Body of pancreas (tissue), 4 donors: ENCODE results near the gene KRT6A. TPM values are rescaled to one million over a fixed set of nuclear protein-coding genes. Genes with fewer than 3 reads are reported as not detected.

Experiments used
- ATAC-seq: fragments of 150-250 bp; one replicate; pipeline ENCODE4 v1.9.1; 2016
- DNase-seq, 4 donors: peaks; one replicate each; pipeline ENCODE4 v3.0.0-alpha.2; 2019
- H3K27ac ChIP-seq, 4 donors: fragments of 200-600 bp; sonication (generic); 1 replicate in 3 of 4; 2 replicates in 1 of 4; pipeline versions ENCODE4 v1.5.1 to v1.6.1; 2016 to 2019; ENCODE audit warnings: mild to moderate bottlenecking in 1 of 4, mixed read lengths in 1 of 4, moderate library complexity in 1 of 4
- H3K27me3 ChIP-seq, 2 donors: fragments of 200-600 bp; sonication (generic); one replicate each; pipeline ENCODE4 v1.6.0; 2016; ENCODE audit warnings: mild to moderate bottlenecking in 1 of 2
- H3K36me3 ChIP-seq, 2 donors: fragments of 200-600 bp; sonication (generic); replicated peaks in 1 of 2; 2 replicates each; pipeline ENCODE4 v1.5.1; 2016; ENCODE audit warnings: low read depth in 2 of 2; ENCODE audit not compliant: insufficient read depth in 1 of 2
- H3K4me1 ChIP-seq: fragments of 200-600 bp; sonication (generic); one replicate; pipeline ENCODE4 v1.6.0; 2016
- H3K4me3 ChIP-seq, 2 donors: fragments of 200-600 bp; sonication (generic); 1 replicate in 1 of 2; 2 replicates in 1 of 2; pipeline ENCODE4 v1.5.1; 2016 to 2019
- H3K9me3 ChIP-seq, 3 donors: fragments of 200-600 bp; sonication (generic); 1 replicate in 2 of 3; 2 replicates in 1 of 3; pipeline ENCODE4 v1.5.1; 2016
- CTCF ChIP-seq, 7 experiments: fragments of 450-650 bp in 4 of 7; fragments of 200-600 bp in 3 of 7; sonication (generic) in 3 of 7; IDR thresholded peaks; one replicate each; pipeline ENCODE4 v1.5.1; 2016 to 2019; ENCODE audit warnings: antibody characterized with exemption in 7 of 7
- POLR2A ChIP-seq, 3 donors: fragments of 450-650 bp; IDR thresholded peaks; one replicate each; pipeline ENCODE4 v1.6.1; 2016; ENCODE audit warnings: antibody characterized with exemption in 3 of 3, mild to moderate bottlenecking in 2 of 3
- WGBS, 2 donors: methylation state at CpG; one replicate each; pipeline ENCODE4 v1.1.5; 2017; 5-methylcytosine and 5-hydroxymethylcytosine counted together
- intact Hi-C: fragments of 100-400 bp; cut with DNase I; formaldehyde crosslinking; loops from one replicate; pipeline ENCODE4 v1.15.1; 2023
- total RNA-seq, 2 donors: library from RNA; depleted of rRNA; stranded (reverse); fragments of >200 nt; gene quantifications; one replicate each; pipeline ENCODE4 v1.1.0, GENCODE V29; 2016

The KRT6A gene
- total RNA-seq, 2 donors from 2014 or later = not detected

DNA sequence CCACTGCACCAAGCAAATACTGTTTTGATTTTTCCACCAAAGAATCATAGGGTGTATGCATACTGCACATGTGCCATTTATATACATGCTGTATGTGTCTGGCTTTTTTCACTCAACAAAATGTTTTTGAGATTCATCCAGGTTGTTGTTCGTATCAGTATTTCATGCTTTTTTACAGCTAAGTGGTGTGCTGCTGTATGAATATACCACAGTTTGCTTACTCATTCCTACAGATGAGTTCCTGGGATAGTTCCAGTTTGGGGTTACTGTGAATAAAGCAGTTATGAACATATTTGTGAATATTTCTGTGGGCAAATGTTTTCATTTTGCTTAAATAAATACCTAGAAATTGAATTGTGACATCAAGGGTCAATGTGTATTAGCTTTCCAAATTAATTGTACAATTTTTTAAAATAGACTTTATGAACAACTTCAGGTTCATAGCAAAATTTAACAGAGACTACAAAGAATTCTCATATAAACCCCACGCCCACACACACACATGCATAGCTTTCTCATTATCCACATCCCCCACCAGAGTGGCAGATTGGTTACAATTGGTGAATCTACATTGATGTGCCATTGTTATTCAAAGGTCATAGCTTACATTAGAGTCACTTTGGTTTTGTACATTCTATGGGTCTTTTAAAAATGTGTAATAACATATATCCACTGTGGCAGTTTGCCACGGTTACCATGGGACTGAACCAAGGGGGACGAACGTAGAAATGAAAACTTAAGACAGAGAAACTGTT lies 6.9 kb upstream of the KRT6A start:
- no peaks in the 10 kb centered on the region for H3K4me1 ChIP-seq
- H3K36me3 ChIP-seq = no peaks in the 10 kb centered on the region
- H3K4me3 ChIP-seq = no peak overlapping the region
- ATAC-seq (no peak), DNase-seq (no peak)
- no peaks in the 10 kb centered on the region for H3K9me3 ChIP-seq
- no peaks in the 10 kb centered on the region for H3K27me3 ChIP-seq
- WGBS, 2 donors = 71% methylated on average over 5 of the region's 5 CpGs
- H3K27ac ChIP-seq = no peak overlapping the region
- no peak for TF ChIP-seq POLR2A (IDR thresholded peaks at IDR 0.05)
- TF ChIP-seq CTCF (IDR thresholded peaks at IDR 0.05) = no peak
- intact Hi-C loops = no loop called here

- no peak overlapping the region for H3K27ac ChIP-seq
- H3K36me3 ChIP-seq = no peaks in the 10 kb centered on the region
- ATAC-seq (no peak), DNase-seq (no peak)
- H3K9me3 ChIP-seq = no peaks in the 10 kb centered on the region
- no peak for TF ChIP-seq POLR2A (IDR thresholded peaks at IDR 0.05)
- no peak for TF ChIP-seq CTCF (IDR thresholded peaks at IDR 0.05)
- H3K4me1 ChIP-seq = no peaks in the 10 kb centered on the region
- WGBS, 2 donors = 35 to 85% methylated on average over 1 of the region's 1 CpG
- no peak overlapping the region for H3K4me3 ChIP-seq
- no peaks in the 10 kb centered on the region for H3K27me3 ChIP-seq
- intact Hi-C loops = no loop called here
Measured at GRCh38 chr12:52498946-52499345, 5.9 kb upstream of the KRT6A start.

DNA sequence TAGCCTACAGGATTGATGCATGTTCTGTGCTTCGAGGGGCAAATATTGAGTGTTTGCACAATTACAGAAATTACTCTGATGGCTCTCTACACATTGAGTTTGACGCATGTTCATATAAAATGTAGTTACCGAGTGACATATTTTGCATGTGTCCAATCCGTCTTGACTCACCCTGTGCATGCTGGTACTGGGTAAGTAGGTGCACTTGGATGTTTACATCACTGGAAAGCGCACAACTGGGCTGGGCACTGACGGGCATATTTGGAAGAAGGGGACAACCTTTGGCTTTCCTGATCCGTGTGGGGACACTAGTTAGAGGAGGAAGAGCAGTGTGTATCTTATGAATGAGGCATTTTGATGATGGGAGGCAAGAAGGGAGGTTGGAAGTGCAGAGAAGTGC lies 4.9 kb upstream of the KRT6A start:
- no peak for DNase-seq
- ATAC-seq = no peak
- Histone ChIP-seq H3K9me3 (no peaks in the 10 kb centered on the region), H3K36me3 (no peaks in the 10 kb centered on the region), H3K27me3 (no peaks in the 10 kb centered on the region), H3K4me1 (no peaks in the 10 kb centered on the region), H3K27ac (no peak overlapping the region), H3K4me3 (no peak overlapping the region)
- TF ChIP-seq POLR2A (IDR thresholded peaks at IDR 0.05) = no peak
- no peak for TF ChIP-seq CTCF (IDR thresholded peaks at IDR 0.05)
- 81 to 83% methylated on average over 7 of the region's 7 CpGs for WGBS, 2 donors
- intact Hi-C loops = no loop called here

DNA sequence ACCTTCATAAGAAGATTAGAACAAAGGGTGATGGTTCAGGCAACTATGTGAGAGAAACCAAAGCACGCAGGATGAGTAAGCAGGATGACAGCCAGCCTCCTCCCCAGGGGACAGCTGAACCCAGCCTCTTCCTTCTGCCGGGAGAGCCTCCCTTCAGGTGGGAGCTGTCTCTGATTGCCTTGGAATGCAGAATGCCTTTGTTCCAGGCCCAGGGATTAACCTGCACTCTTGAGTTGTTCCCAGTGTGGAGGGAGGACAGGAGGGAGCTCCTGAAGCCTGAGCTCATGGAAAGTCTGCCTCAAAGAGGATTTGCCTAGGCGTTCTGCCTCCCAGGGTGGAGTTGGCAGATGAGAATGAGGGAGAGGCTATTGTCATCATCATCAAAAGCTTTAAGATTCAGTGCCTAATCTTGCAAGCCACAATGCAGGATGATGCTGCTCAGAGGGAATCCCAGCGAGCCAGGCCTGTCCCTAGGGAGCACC lies 3.6 kb upstream of the KRT6A start:
- Histone ChIP-seq H3K36me3 (no peaks in the 10 kb centered on the region), H3K27ac (no peak overlapping the region), H3K9me3 (no peaks in the 10 kb centered on the region), H3K4me1 (no peaks in the 10 kb centered on the region), H3K27me3 (no peaks in the 10 kb centered on the region), H3K4me3 (no peak overlapping the region)
- TF ChIP-seq CTCF (IDR thresholded peaks at IDR 0.05) (no peak), POLR2A (IDR thresholded peaks at IDR 0.05) (no peak)
- DNase-seq (peak in 1 of 4 donors; percentile 6), ATAC-seq (no peak)
- WGBS, 2 donors = 82 to 85% methylated on average over 4 of the region's 4 CpGs
- intact Hi-C loops = no loop called here

- ATAC-seq (no peak), DNase-seq (no peak)
- WGBS, 2 donors = 34 to 65% methylated on average over 2 of the region's 2 CpGs
- no peaks in the 10 kb centered on the region for H3K9me3 ChIP-seq
- no peak overlapping the region for H3K4me3 ChIP-seq
- no peaks in the 10 kb centered on the region for H3K27me3 ChIP-seq
- H3K4me1 ChIP-seq = no peaks in the 10 kb centered on the region
- intact Hi-C loops = no loop called here
- no peaks in the 10 kb centered on the region for H3K36me3 ChIP-seq
- no peak for TF ChIP-seq CTCF (IDR thresholded peaks at IDR 0.05)
- TF ChIP-seq POLR2A (IDR thresholded peaks at IDR 0.05) = no peak
- H3K27ac ChIP-seq = no peak overlapping the region
Measured at GRCh38 chr12:52496054-52496453, 3.0 kb upstream of the KRT6A start.
